Head of caudate nucleus (tissue), 42 donors: ENCODE data around the gene HMBS.
"Not testable (repeated sequence)": the region's sequence is repeated elsewhere in the genome, so short reads cannot be mapped to it uniquely, and the experiment has no call there.

Experiments used
- DNase-seq, 42 donors: peaks; one replicate each; pipeline versions ENCODE4 v3.0.0 to v3.0.0-alpha.2; 2020 to 2021; ENCODE audit warnings: mixed read lengths in 7 of 42
- intact Hi-C: fragments of 100-400 bp; cut with DNase I; formaldehyde crosslinking; loops from one replicate; pipeline ENCODE4 v1.15.0; 2022

Gene HMBS

GRCh38 chr11:119095066-119095880 is 10.6 kb downstream of the HMBS start:
- intact Hi-C loops, result no loop called here
- DNase-seq, result peak; percentile 99 to 100 (median 100)

GRCh38 chr11:119099711-119100110 is 15.0 kb downstream of the HMBS start:
- no peak for DNase-seq
- intact Hi-C loops, result no loop called here

GRCh38 chr11:119100246-119100970 is 15.7 kb downstream of the HMBS start:
- DNase-seq, result no peak
- intact Hi-C loops, result no loop called here

GRCh38 chr11:119100994-119101758 is 16.5 kb downstream of the HMBS start:
- no peak for DNase-seq

GRCh38 chr11:119101759-119102423 is 17.2 kb downstream of the HMBS start, which contains the start of gene DPAGT1:
DPAGT1 (minus strand) TSS chr11:119101853; CDS start chr11:119101655, 198 bp downstream.
- intact Hi-C loops, result no loop called here
- peak; percentile 83 to 98 (median 92) for DNase-seq

More at GRCh38 chr11:119100994-119101758, 16.5 kb downstream of the HMBS start:
- intact Hi-C loops, result no loop called here

- DNase-seq, intact Hi-C loops: not testable (repeated sequence)
These were observed 18.5 kb downstream of the HMBS start for GRCh38 chr11:119103161-119103664.

GRCh38 chr11:119103793-119104192 is 19.1 kb downstream of the HMBS start:
- peak in 2 of 42 donors; percentile 59 to 63 for DNase-seq
- intact Hi-C loops, result no loop called here

- peak; percentile 77 to 95 (median 90) for DNase-seq
- intact Hi-C loops, result no loop called here
These were observed 22.2 kb downstream of the HMBS start, which contains the start of gene C2CD2L for GRCh38 chr11:119106564-119107537. C2CD2L (plus strand) TSS chr11:119107344; CDS start chr11:119107742, 398 bp downstream.

GRCh38 chr11:119107538-119108145 is 23.0 kb downstream of the HMBS start:
- DNase-seq, result peak in 5 of 42 donors; percentile 36 to 50 (median 38)
- intact Hi-C loops, result no loop called here

- peak in 21 of 42 donors; percentile 31 to 75 (median 49) for DNase-seq
- intact Hi-C loops, result no loop called here
These were observed 23.6 kb downstream of the HMBS start for GRCh38 chr11:119108146-119108856.

GRCh38 chr11:119108857-119109221 is 24.2 kb downstream of the HMBS start:
- DNase-seq, result peak in 1 of 42 donors; percentile 13
- intact Hi-C loops, result no loop called here

GRCh38 chr11:119109843-119110242 is 25.2 kb downstream of the HMBS start:
- intact Hi-C loops, result no loop called here
- peak in 1 of 42 donors; percentile 15 for DNase-seq

- peak in 41 of 42 donors; percentile 49 to 96 (median 79) for DNase-seq
- intact Hi-C loops, result no loop called here
These were observed 25.8 kb downstream of the HMBS start for GRCh38 chr11:119110439-119110838.

- intact Hi-C loops, result no loop called here
- DNase-seq, result peak in 3 of 42 donors; percentile 16 to 55 (median 17)
These were observed 26.8 kb downstream of the HMBS start for GRCh38 chr11:119111361-119111925.

GRCh38 chr11:119112314-119113020 is 27.8 kb downstream of the HMBS start:
- peak in 1 of 42 donors; percentile 13 for DNase-seq
- intact Hi-C loops, result no loop called here
